OCI-M2 (cell line): Measurements from ENCODE around the gene KIF26B.

Experiments used
- DNase-seq: peaks from one replicate; lab custom pipeline; 2025; ENCODE audit not compliant: unreplicated experiment; lab: John Stamatoyannopoulos, UW

KIF26B gene

GRCh38 chr1:245454051-245454450 is 299.3 kb downstream of the KIF26B start:
- no peak for DNase-seq

GRCh38 chr1:245457562-245457961 is 302.8 kb downstream of the KIF26B start:
- DNase-seq, result no peak

GRCh38 chr1:245458234-245458633 is 303.4 kb downstream of the KIF26B start:
- no peak for DNase-seq

GRCh38 chr1:245458761-245459174 is 304.0 kb downstream of the KIF26B start:
- no peak for DNase-seq

- DNase-seq, result no peak
These were observed 304.8 kb downstream of the KIF26B start for GRCh38 chr1:245459621-245460020.

GRCh38 chr1:245461681-245462080 is 306.9 kb downstream of the KIF26B start:
- no peak for DNase-seq

- no peak for DNase-seq
These were observed 307.4 kb downstream of the KIF26B start for GRCh38 chr1:245462161-245462560.

GRCh38 chr1:245463392-245464165 is 308.8 kb downstream of the KIF26B start:
- DNase-seq, result no peak

GRCh38 chr1:245464290-245464689 is 309.5 kb downstream of the KIF26B start:
- DNase-seq, result no peak

- DNase-seq, result no peak
These were observed 310.9 kb downstream of the KIF26B start for GRCh38 chr1:245465666-245466065.

- no peak for DNase-seq
These were observed 311.5 kb downstream of the KIF26B start for GRCh38 chr1:245466261-245466660.

GRCh38 chr1:245467804-245468203 is 313.0 kb downstream of the KIF26B start:
- DNase-seq, result no peak

GRCh38 chr1:245469006-245469405 is 314.2 kb downstream of the KIF26B start:
- DNase-seq, result no peak

- no peak for DNase-seq
These were observed 314.9 kb downstream of the KIF26B start for GRCh38 chr1:245469734-245470133.

- no peak for DNase-seq
These were observed 320.3 kb downstream of the KIF26B start for GRCh38 chr1:245475126-245475525.

- DNase-seq, result no peak
These were observed 321.3 kb downstream of the KIF26B start for GRCh38 chr1:245475961-245476516.

GRCh38 chr1:245477941-245478340 is 323.2 kb downstream of the KIF26B start:
- DNase-seq, result no peak

- DNase-seq, result no peak
These were observed 325.8 kb downstream of the KIF26B start for GRCh38 chr1:245480393-245481120.

- no peak for DNase-seq
These were observed 326.5 kb downstream of the KIF26B start for GRCh38 chr1:245481261-245481660.

- DNase-seq, result no peak
These were observed 328.5 kb downstream of the KIF26B start for GRCh38 chr1:245483247-245483646.

- DNase-seq, result no peak
These were observed 329.4 kb downstream of the KIF26B start for GRCh38 chr1:245484176-245484575.

- DNase-seq, result no peak
These were observed 331.2 kb downstream of the KIF26B start for GRCh38 chr1:245485996-245486395.
